Osteocyte (in vitro differentiated cells): ENCODE data around the gene ICAM3. TPM values are rescaled to one million over a fixed set of nuclear protein-coding genes. Genes with fewer than 3 reads are reported as not detected.
"Not testable (repeated sequence)": the region's sequence is repeated elsewhere in the genome, so short reads cannot be mapped to it uniquely, and the experiment has no call there.

Experiments
- DNase-seq: peaks from one replicate; pipeline ENCODE4 v3.0.0; 2021; ENCODE audit warnings: mixed read lengths; ENCODE audit not compliant: unreplicated experiment; ENCODE audit errors: extremely low spot score
- H3K27ac Mint-ChIP-seq: one replicate; pipeline ENCODE4 v1.8.0; 2021; ENCODE audit warnings: mild to moderate bottlenecking, mixed read lengths; ENCODE audit not compliant: unreplicated experiment
- H3K27me3 Mint-ChIP-seq: one replicate; pipeline ENCODE4 v1.8.0; 2021; ENCODE audit warnings: mixed read lengths; ENCODE audit not compliant: unreplicated experiment
- H3K36me3 Mint-ChIP-seq: one replicate; pipeline ENCODE4 v1.8.0; 2021; ENCODE audit warnings: mixed read lengths; ENCODE audit not compliant: unreplicated experiment
- H3K4me1 Mint-ChIP-seq: one replicate; pipeline ENCODE4 v1.8.0; 2021; ENCODE audit warnings: mixed read lengths; ENCODE audit not compliant: unreplicated experiment
- H3K4me3 Mint-ChIP-seq: one replicate; pipeline ENCODE4 v1.8.0; 2021; ENCODE audit warnings: mild to moderate bottlenecking, moderate library complexity, mixed read lengths; ENCODE audit not compliant: unreplicated experiment
- H3K9me3 Mint-ChIP-seq: one replicate; pipeline ENCODE4 v1.8.0; 2021; ENCODE audit warnings: mixed read lengths; ENCODE audit not compliant: unreplicated experiment
- CTCF ChIP-seq: fragments of 200-600 bp; sonication (generic); IDR thresholded peaks from 2 replicates; pipeline ENCODE4 v1.5.0; 2021; ENCODE audit warnings: antibody characterized with exemption, mild to moderate bottlenecking, moderate library complexity
- total RNA-seq: library from RNA; stranded (reverse); gene quantifications from 2 replicates; pipeline ENCODE4 v1.2.1, GENCODE V29; 2021

The ICAM3 gene
- total RNA-seq, 1 donor from 2014 or later: 9.8 TPM

GRCh38 chr19:10346509-10346908, 7.1 kb upstream of the ICAM3 start:
- Mint-ChIP-seq H3K4me3 (no peak overlapping the region), H3K9me3 (no peaks in the 10 kb centered on the region), H3K27me3 (no peaks in the 10 kb centered on the region), H3K4me1 (no peaks in the 10 kb centered on the region), H3K36me3 (peaks cover 8% of the 10 kb centered on the region), H3K27ac (no peak overlapping the region)
- TF ChIP-seq CTCF: no peak
- DNase-seq: no peak

- DNase-seq: no peak
- no peak for TF ChIP-seq CTCF
- no peak overlapping the region for H3K27ac Mint-ChIP-seq
- H3K4me1 Mint-ChIP-seq: no peaks in the 10 kb centered on the region
- H3K36me3 Mint-ChIP-seq: no peaks in the 10 kb centered on the region
- H3K27me3 Mint-ChIP-seq: no peaks in the 10 kb centered on the region
- H3K4me3 Mint-ChIP-seq: no peak overlapping the region
- no peaks in the 10 kb centered on the region for H3K9me3 Mint-ChIP-seq
Observed at GRCh38 chr19:10344780-10345179, 5.4 kb upstream of the ICAM3 start.

GRCh38 chr19:10343495-10343894, 4.1 kb upstream of the ICAM3 start:
- H3K4me1 Mint-ChIP-seq: no peaks in the 10 kb centered on the region
- no peaks in the 10 kb centered on the region for H3K9me3 Mint-ChIP-seq

GRCh38 chr19:10339977-10340376, 553 bp upstream of the ICAM3 start:
- no peak for DNase-seq
- no peaks in the 10 kb centered on the region for H3K36me3 Mint-ChIP-seq
- no peak for TF ChIP-seq CTCF
- no peaks in the 10 kb centered on the region for H3K27me3 Mint-ChIP-seq
- no peak overlapping the region for H3K4me3 Mint-ChIP-seq
- H3K27ac Mint-ChIP-seq: no peak overlapping the region
- H3K4me1 Mint-ChIP-seq: no peaks in the 10 kb centered on the region
- H3K9me3 Mint-ChIP-seq: no peaks in the 10 kb centered on the region

More at GRCh38 chr19:10343495-10343894, 4.1 kb upstream of the ICAM3 start:
- Mint-ChIP-seq H3K27me3 (no peaks in the 10 kb centered on the region), H3K36me3 (no peaks in the 10 kb centered on the region), H3K4me3 (no peak overlapping the region), H3K27ac (no peak overlapping the region)
- TF ChIP-seq CTCF: no peak
- no peak for DNase-seq

GRCh38 chr19:10338940-10339339, 484 bp downstream of the ICAM3 start:
- TF ChIP-seq CTCF: no peak
- no peak for DNase-seq
- no peaks in the 10 kb centered on the region for H3K36me3 Mint-ChIP-seq
- no peaks in the 10 kb centered on the region for H3K9me3 Mint-ChIP-seq
- H3K4me1 Mint-ChIP-seq: peaks cover 9% of the 10 kb centered on the region
- no peak overlapping the region for H3K4me3 Mint-ChIP-seq
- H3K27me3 Mint-ChIP-seq: no peaks in the 10 kb centered on the region
- no peak overlapping the region for H3K27ac Mint-ChIP-seq

GRCh38 chr19:10336725-10337124, 2.7 kb downstream of the ICAM3 start:
- H3K9me3 Mint-ChIP-seq, H3K27ac Mint-ChIP-seq, DNase-seq, H3K36me3 Mint-ChIP-seq, H3K27me3 Mint-ChIP-seq, H3K4me3 Mint-ChIP-seq: not testable (repeated sequence)
- H3K4me1 Mint-ChIP-seq: peaks cover 25% of the 10 kb centered on the region
